SK-N-DZ (cell line): ENCODE results near the gene PDE10A. TPM values are rescaled to one million over a fixed set of nuclear protein-coding genes. Genes with fewer than 3 reads are reported as not detected.
A peak's percentile ranks its signal among the peaks of the same experiment; 100 is the strongest.

Source experiments
- DNase-seq: peaks from one replicate; pipeline ENCODE4 v3.0.0-alpha.2; 2015; ENCODE audit warnings: low spot score
- polyA plus RNA-seq, 2 experiments: library from polyadenylated mRNA; depleted of rRNA; stranded (reverse); fragments of >200 nt; gene quantifications; 2 replicates each; pipeline ENCODE4 v1.2.3, GENCODE V29; 2014

PDE10A gene
- 8.2 and 10.4 TPM in 2 replicates for polyA plus RNA-seq (2014; cell fraction: cytosol; rRNA removed)
- 15.9 and 19.2 TPM in 2 replicates for polyA plus RNA-seq (2014; cell fraction: nucleus; rRNA removed)

DNA sequence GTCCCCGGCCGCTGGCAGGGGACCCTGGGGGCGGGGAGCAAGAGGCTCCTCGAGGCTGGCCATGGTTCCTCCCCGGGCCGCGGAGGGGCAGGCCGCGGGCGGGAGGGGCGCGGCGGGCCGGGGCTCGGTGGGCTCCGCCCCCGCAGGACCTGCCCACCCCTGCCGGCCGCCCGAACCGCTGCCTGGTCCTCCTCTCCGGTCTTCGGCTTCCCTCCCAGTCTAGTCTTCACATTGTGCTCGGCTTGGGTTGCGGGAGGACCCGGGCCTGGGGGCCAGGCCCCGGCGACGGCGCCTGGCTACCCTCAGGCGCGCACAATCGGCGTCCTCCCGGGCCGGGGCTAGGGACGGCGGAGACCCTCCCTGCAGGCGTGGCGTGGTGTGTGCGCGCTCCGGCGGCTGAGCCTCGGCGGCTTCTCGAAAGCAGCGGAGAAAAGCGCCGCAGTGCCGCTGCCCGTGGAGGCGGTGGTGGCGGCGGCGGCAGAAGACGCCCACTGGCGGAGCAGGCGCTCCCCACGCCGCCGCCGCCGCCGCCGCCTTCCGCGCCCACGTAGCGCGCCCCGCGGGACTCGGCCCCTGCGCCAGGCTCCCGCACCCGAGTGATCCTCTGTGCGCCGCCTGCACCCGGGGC, at the start of gene PDE10A:
TSS of gene PDE10A (minus strand) at position 493 of the 628 bp plus-strand sequence. CDS start at position 63, 430 bp downstream.
- DNase-seq = peak; percentile 74

- DNase-seq = no peak
Measured at GRCh38 chr6:165708985-165709576, 46.0 kb upstream of the PDE10A start.

GRCh38 chr6:165707067-165707853, 44.2 kb upstream of the PDE10A start:
- no peak for DNase-seq

DNA sequence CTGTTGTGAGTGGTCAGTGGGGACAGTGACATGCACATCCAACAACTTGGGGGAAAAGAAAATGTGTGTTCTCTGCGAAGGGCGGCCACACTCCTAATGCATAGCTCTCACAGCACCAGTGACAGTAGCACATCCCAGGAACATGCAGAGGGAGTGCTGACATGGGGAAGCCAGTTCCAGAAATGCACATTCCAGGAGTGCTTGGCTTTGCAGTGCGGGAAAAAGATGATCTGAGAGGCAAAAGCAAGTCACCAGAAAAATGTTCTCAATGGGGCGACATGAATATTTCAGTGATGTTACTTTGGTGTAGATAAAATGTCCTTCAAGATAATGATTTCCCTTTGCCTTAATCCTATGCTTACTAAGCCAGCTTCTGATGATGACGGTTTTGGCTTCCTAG, 42.9 kb upstream of the PDE10A start:
- no peak for DNase-seq

DNA sequence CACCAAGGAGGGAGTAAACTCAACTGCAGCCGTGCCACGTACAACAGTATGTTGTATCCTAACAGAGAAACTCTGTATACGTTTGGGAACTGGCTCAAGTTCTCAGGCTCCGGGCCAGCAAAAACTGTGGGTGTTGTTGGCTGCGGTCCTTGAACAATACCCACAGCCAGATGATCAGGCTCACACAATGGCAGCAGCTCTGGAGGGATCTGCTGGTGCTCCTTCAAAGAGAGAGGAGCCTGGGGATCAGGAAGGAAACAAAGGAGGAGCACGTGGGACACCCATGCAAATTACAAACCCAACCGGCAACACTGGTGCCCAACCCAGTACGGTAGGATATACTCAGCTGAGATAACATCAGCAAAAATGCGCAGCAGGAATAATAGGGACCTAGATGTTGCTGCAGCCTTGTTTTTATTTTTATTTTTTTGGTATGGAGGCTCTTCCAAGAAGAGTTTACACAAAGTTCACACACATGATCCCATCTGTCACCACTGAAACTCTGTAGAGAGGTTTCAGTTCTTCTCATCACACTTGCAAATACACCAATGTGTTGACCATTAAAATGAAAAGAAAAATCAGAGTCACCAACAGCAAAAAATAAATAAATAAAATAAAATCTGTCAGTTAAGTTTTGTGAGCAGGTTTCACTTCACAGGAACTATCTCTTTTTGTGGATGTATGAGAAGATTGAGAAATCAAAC, 41.2 kb upstream of the PDE10A start:
- no peak for DNase-seq

- DNase-seq = peak; percentile 19
Measured at GRCh38 chr6:165702669-165703068, 39.6 kb upstream of the PDE10A start.

GRCh38 chr6:165701564-165702354, 38.7 kb upstream of the PDE10A start:
- no peak for DNase-seq

- no peak for DNase-seq
Measured at GRCh38 chr6:165701005-165701404, 38.0 kb upstream of the PDE10A start.

DNA sequence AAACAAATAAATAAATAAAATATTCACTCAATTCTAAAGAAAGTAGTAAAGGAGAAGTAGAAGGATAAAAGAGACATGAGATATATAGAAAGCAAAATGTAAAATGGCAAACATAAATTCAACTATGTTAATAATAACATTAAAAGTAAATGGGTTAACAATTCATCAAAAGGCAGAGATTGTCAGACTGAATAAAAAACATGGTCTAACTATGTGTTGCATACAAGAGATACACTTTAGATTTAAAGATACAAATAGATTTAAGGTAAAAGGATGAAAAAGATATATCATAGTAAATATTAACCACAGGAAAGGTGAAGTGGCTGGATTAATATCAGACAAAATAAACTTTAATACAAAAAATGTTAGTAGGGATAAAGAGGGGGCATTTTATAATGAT, 35.8 kb upstream of the PDE10A start:
- no peak for DNase-seq

GRCh38 chr6:165697171-165697570, 34.1 kb upstream of the PDE10A start:
- DNase-seq = no peak

DNA sequence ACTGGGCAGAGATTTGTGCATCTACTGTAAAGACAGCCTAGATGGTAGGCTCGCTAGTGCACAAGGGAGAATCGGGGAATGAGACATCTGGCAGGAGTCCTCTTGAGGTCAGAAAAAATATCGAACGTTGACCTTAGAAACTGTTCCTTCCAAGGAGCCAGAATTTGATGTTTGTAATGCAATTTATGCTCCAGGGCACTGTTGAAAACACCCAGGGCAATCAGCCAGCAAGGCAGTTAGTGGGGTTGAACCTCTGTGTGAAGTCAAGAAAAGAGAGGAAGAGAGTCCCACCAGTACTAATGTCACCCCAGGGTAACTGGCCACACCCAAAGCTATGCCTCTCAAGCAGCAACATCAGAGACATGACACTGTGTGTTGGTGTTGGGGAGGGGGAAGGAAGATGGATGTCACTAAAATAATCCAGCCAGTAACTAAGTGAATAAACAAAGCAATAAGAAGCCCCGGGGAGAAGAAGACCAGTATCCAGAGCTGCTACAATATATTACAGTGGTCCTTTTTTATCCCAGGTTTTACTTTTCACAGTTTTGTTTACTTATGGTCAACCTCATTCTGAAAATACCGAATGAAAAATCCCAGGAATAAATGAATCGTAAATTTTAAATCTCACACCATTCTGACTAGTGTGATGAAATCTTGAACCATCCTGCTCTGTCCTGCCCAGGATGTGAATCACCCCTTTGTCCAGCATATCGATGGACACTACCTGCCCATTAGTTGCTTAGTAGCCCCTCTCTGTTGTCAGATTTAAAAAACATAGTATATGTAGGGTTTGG, 32.9 kb upstream of the PDE10A start:
- no peak for DNase-seq

GRCh38 chr6:165694296-165694695, 31.3 kb upstream of the PDE10A start:
- no peak for DNase-seq

- no peak for DNase-seq
Measured at GRCh38 chr6:165692106-165692653, 29.1 kb upstream of the PDE10A start.

DNA sequence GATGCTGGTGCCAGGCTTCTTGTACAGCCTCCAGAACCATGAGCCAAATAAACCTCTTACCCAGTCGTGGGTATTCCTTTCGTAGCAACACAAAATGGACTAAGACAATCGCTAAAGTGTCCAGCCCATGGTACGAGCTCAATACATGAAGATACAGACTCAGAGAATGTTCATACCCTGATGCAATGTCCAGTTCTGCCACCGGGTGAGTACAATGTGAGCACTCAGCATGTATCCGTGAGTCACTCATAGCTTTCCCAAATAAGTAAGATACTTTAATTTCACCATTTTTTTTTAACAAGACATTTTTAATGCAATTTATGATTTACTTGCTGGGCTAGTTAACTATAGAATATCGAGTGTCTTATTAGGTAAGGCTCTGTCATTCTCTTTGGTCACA, 26.7 kb upstream of the PDE10A start:
- DNase-seq = no peak

DNA sequence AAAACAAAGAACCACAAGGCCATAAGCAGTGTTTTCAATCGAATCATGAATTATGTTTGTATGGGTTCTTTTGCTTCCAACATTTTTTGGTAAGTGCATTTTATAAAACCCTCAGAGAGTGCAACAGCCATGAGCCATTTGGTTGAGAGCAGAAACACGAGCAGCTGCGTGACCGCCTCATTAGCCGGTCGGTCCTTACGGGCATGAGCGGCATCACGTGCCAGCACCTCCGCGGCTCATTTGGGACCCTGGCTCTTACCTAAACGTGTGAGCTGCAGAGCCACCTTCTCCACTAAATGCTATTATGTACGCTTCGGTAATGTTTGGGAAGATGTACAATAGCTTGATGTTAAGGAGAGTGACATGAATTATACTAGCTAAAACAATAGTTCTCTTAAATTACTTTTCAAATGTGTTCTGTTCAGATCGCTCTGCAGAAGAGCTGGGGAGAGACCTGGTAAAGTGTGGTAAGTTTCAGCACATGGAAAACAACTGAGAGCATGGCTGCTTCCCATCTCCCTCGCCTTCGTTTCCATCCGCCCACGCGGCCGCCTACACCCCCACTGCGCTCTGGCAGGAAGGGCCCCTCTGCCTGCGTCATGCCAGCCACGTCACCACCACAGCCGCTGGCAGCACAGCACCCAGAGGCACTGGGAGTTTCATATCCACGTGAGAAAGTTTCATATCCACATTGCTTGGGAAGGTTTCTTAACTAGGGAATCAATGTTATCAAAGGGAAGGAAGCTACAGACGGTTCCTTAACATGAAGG, 23.7 kb upstream of the PDE10A start:
- no peak for DNase-seq

DNA sequence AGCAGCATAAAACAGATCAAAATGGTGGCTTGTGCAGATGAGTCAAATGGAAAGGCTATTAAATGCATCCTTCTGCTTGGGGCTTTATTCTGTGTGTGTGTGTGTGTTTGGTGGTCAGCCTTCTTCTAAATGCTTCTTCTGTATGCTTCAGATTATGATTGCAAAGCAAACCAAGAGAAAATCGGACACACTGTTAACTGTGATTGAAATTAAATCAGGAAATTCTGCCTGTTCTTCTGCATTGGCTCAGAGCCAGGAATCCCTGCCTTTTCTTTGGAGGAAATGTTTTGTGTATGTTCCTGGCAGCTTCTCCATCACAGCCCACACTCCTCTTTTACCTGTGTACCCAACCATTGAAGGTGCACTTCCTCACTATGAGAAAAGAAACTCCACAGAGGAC, 22.3 kb upstream of the PDE10A start:
- no peak for DNase-seq

- DNase-seq = no peak
Measured at GRCh38 chr6:165684333-165684732, 21.3 kb upstream of the PDE10A start.

DNA sequence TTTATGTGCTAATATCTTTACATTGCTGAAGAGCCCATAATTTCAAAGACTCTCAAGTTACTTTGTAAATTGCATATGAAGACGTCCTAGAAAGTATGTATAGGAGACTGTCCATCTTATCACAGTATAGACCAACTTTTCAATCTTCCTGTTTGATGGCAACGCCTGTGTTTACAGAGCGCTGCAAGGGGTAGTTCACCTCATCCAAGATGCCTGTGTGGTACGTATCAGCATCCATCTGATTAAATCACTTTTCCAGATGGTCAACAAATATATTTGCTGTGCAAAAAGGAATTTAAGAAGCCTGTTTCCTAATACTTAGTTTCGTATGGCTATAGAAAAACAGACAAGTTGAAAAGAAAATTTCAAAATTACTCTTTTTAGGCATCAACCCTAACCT, 17.9 kb upstream of the PDE10A start:
- DNase-seq = no peak

GRCh38 chr6:165679326-165679725, 16.3 kb upstream of the PDE10A start:
- DNase-seq = no peak
